Measurements from ENCODE around the gene RAB14.
A peak's percentile ranks its signal among the peaks of the same experiment; 100 is the strongest.

Gene RAB14

GRCh38 chr9:121201738-121202533, at the start of gene RAB14:
RAB14 (minus strand) TSS chr9:121201869; CDS start chr9:121193412, 8,457 bp downstream.
- peak; percentile 99 for DNase-seq (ENCODE audit: low spot score)

DNA sequence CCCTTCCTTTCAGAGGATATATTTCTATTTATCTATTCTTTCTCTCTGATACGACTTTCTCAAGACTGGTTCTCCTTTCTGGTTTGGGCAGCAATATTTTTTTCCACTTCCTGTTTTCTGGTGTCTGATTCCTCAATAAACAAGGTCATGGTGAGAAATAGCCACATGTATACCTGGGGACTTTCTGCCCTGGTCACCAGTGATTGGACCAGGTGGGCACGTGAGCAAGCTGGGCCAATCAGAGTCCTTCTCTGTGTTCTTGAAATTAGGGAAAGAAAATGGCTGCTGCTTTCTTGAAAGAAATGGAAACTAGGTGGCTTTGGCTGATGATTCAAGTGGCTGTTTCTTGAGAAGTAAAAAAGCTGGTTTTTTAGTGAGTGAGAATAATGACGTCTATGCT, 47.9 kb upstream of the RAB14 start:
- DNase-seq (ENCODE audit: low spot score), result no peak

DNA sequence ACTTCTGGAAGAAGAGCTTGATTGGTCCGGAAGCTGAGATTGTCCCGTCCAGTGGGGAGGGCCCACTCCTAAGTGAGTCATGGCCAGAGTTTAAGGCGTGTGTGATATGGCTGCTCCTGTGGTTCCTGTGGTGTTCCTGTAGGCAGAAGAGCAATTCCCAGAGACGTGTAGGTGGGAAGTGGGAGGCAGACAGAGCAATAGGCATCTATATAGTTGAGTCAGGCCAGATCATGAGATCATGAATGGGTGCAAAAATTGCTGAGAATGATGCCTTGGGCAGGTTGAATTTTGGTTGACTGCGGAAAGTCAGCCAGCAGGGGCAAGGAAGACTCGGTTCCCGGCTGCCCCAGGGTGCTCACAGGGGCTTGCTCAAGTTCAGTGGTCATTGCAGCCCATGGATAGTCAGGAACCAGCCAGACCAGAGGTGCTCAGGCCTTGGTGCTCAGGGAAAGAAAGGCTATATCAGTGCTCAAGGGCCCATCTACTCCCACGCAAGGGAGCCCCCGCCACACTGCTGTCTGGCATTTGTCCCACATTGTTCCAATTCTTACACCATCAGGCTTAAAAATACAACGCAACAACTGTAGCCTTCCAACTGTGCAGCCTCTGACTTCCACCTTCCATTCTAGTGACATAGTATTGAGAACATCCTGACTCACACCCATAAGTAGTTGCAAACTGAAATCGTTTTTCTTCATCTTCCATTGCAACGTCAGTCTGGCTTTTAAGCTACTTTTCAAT, 45.3 kb upstream of the RAB14 start:
- no peak for DNase-seq (ENCODE audit: low spot score)

- DNase-seq (ENCODE audit: low spot score), result no peak
Measured at GRCh38 chr9:121242959-121243346, 41.3 kb upstream of the RAB14 start.

- DNase-seq (ENCODE audit: low spot score), result no peak
Measured at GRCh38 chr9:121242219-121242958, 40.7 kb upstream of the RAB14 start.

DNA sequence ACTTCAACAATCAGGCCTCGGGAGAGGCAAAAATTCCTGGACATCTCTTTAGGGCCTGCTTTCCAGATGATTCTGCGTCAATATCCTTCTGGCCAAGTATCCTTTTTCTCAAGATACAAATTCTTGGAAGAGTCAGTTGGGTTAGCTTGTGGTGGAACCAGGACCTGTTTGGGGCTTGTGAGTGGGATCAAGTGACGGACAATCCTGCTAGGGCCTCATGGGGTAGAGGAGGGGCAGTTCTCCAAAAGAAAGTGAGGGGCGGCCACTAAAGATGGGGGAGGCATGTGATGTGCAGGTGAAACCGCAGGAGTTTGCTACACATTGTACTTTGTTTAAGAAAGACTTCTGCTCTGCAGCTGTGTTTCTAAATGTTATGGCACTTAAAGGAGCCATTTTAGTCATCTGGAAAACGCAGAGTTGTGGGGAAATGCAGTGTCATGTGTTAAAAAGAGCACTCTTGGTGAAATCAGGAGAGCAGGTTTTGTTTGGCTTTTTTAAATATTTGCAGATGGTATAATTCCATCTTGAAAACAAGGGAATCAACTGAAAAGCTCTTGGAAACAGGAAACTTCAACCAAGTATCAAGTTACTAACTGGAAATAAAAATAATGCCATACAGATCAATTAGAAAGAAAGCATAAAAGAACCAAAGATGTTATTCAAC, 38.9 kb upstream of the RAB14 start:
- no peak for DNase-seq (ENCODE audit: low spot score)

DNA sequence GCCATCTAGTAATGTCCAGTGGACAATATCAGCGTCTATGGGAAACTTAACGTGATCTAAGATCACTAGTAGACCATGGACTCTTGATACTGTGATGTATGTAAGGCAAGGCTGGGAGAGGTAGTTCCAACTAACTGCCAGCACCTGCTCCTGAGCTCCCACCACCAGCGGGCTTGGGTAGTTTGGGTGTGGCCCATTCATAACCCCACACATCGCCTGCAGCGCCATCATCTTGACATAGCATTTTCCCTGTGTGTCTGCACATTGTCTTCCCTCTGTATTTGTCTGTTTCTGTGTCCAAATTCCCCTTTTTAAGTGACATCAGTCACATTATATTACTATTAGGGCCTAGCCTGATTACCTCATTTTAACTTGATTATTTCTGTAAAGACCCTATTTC, 38.2 kb upstream of the RAB14 start:
- DNase-seq (ENCODE audit: low spot score), result no peak

DNA sequence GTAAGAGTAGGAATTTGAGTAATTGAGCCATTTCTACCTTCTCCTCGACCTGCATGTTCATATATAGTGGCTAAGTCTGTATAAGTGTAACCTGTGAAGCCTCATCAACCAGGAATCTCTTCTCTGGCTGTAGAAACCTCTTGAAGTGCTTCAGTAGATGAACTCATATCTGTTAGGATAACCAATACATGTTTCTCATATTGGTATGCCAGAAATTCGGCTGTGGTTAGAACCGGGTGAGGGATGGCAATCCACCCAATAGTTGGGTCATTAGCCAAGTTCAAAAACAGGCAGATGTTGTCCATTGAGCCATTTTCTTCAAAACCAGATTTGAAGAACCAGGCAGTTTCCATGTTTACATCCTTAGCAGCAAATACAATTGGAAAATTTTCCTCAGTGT, 37.4 kb upstream of the RAB14 start:
- no peak for DNase-seq (ENCODE audit: low spot score)

GRCh38 chr9:121237916-121238315, 36.2 kb upstream of the RAB14 start:
- DNase-seq (ENCODE audit: low spot score), result no peak

DNA sequence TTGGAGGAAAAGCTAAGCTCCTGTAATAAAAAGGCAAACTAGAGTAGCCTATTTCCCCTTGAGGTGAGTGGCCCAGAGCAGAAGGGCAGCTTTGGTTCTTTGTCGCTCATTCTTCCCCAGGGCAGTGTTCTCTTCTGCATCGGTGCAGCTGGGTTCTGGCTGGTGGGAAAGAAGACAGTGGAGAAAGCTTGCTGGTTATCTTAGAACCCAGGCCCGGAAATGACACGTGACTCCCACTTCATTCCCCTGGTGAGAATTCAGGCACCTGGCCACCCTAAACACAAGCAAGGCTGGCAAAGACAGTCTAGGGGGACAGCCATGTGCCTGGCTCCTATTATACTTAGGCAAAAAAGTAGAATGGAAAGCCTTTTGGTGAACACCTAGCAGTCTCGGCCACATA, 33.8 kb upstream of the RAB14 start:
- DNase-seq (ENCODE audit: low spot score), result no peak

- no peak for DNase-seq (ENCODE audit: low spot score)
Measured at GRCh38 chr9:121234832-121235161, 33.1 kb upstream of the RAB14 start.

DNA sequence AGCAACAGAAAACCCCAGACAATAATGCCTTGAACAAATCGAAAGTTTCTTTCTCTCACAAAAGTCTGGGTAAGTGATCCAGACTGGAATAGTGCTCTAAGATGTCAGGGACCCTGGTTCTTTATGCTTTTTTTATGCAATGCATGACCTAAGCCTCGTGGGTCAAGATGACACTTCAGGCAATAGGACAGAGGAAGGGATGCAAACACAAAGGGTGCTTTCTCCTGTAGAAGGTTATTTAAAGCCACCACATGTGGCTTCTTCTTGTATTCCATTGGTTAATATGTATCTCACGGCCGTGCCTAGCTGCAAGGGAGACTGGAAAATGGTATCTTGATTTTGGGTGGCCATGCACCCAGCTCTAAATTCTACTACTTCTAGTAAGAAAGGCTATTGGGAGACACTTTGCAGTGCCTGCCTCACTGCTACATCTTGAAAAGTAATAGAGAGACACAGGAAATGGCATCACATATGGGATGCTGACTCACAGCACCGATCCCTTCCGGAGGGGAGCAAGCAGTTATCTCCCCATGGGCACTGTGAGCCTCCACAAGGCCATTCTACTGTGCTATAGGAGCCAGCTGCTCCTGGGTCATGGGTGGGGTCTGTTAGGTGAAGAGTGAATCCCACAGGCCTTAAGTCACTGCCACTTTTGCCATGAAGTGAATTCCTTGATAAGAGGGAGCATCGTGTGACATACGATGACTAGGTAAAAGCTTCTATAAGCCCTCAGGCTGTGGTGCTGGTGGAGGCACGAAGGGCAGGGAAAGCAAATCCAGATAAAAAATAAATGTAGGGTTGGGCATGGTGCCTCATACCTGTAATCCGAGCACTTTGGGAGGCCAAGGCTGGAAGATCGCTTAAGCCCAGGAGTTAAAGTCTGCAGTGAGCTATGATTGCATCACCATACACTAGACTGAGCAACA, 32.5 kb upstream of the RAB14 start:
- DNase-seq (ENCODE audit: low spot score), result no peak

GRCh38 chr9:121232251-121232650, 30.6 kb upstream of the RAB14 start:
- DNase-seq (ENCODE audit: low spot score), result no peak

DNA sequence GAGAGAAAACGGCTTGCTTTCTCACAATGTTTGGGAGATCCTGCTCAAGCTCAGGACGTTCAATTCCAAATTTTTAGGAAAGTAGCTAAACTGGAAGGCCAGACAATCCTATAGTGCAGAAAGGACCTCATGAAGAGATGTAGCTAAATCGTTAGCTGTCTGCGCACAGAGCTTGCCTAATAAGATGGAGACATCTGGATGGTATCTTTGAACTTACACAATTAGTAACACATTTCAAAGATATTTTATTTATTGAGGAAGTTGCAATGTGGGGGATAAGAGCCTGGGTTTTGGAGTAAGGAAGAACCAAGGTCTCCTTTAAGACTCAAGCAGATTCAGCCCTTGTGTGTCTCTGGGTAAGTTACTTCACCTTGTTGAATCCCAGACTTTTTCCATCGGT, 28.6 kb upstream of the RAB14 start:
- no peak for DNase-seq (ENCODE audit: low spot score)

GRCh38 chr9:121227862-121228261, 26.2 kb upstream of the RAB14 start:
- no peak for DNase-seq (ENCODE audit: low spot score)

- no peak for DNase-seq (ENCODE audit: low spot score)
Measured at GRCh38 chr9:121226175-121226574, 24.5 kb upstream of the RAB14 start.

DNA sequence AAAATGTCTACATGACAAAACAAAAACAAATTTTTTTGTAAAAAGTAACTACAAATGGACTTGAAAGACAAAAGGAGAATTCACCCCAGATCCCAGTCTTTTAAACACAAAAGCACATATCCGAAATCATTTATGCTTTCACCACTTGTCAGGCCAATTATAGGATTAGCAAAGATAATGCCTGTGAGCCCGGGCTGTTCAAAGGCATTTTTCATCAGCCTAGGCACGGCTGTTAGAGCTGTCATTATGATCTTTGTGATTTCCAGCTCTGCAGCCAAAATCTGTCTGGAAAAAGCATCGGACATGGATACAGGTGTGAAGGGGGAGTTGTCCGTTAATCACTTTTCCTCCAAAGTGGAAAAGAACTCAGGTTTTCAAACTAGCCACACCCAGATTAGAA, 23.6 kb upstream of the RAB14 start:
- no peak for DNase-seq (ENCODE audit: low spot score)

- peak; percentile 60 for DNase-seq (ENCODE audit: low spot score)
Measured at GRCh38 chr9:121222524-121223171, 21.0 kb upstream of the RAB14 start.

- no peak for DNase-seq (ENCODE audit: low spot score)
Measured at GRCh38 chr9:121221664-121222055, 20.0 kb upstream of the RAB14 start.

GRCh38 chr9:121220996-121221663, 19.5 kb upstream of the RAB14 start:
- DNase-seq (ENCODE audit: low spot score), result no peak
